ENCODE measurements around the gene THAP3.
"Not testable (repeated sequence)": the region's sequence is repeated elsewhere in the genome, so short reads cannot be mapped to it uniquely, and the experiment has no call there.

The THAP3 gene

DNA sequence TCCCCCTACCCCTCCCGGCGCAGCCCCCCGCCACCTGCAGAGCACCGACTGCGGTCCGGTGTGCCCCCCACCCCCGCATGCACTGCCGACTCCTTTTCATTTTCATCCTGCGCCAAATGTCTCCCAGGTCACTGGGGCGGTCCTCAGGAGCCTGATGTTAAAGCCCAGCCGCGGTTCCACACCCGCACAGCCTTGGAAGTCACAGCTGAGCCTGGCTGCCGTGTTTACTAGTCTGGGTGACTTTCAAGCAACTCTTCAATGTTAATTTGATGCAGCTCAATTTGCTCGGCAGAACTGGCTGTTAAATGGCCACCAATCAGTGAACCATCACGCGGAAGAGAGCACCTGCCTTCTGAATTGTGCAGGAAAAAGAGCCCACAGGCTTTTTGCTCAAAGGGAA is 27.2 kb downstream of the THAP3 start:
- H3K27ac Mint-ChIP-seq, result no peak overlapping the region
- H3K4me3 Mint-ChIP-seq, result no peak overlapping the region
- H3K36me3 Mint-ChIP-seq (ENCODE audit: low read depth), result peaks cover 3% of the 10 kb centered on the region
- H3K9me3 Mint-ChIP-seq, result no peaks in the 10 kb centered on the region
- H3K4me1 Mint-ChIP-seq (ENCODE audit: low read depth), result no peaks in the 10 kb centered on the region
- DNase-seq (ENCODE audit: low spot score), result no peak
- H3K27me3 Mint-ChIP-seq (ENCODE audit: low read depth), result no peaks in the 10 kb centered on the region

DNA sequence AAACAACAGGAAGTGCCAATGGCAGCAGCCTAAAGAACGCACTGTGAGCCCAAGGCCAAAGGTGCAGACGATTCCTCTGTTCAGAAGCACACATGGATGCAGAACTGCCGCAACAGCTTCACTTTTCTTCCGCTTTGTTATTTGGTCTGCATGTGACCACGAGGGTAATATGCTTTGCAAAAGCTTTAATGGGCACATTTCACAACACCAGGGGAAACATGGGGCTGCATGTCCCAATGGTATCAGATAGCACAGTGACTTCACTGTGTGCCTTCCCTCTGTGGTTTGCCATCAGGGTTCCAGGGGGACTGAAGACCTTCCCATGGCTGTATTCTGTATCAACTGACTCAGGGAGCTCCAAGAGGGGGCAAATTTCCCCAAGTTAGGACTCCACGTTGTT is 28.3 kb downstream of the THAP3 start:
- Mint-ChIP-seq H3K27me3 (ENCODE audit: low read depth) (no peaks in the 10 kb centered on the region), H3K9me3 (no peaks in the 10 kb centered on the region), H3K4me1 (ENCODE audit: low read depth) (no peaks in the 10 kb centered on the region), H3K27ac (no peak overlapping the region), H3K36me3 (ENCODE audit: low read depth) (peaks cover 3% of the 10 kb centered on the region), H3K4me3 (no peak overlapping the region)
- DNase-seq (ENCODE audit: low spot score), result no peak

GRCh38 chr1:6653436-6654290 is 29.0 kb downstream of the THAP3 start:
- Mint-ChIP-seq H3K27me3 (ENCODE audit: low read depth) (no peaks in the 10 kb centered on the region), H3K36me3 (ENCODE audit: low read depth) (peaks cover 3% of the 10 kb centered on the region), H3K9me3 (no peaks in the 10 kb centered on the region), H3K27ac (no peak overlapping the region), H3K4me3 (no peak overlapping the region), H3K4me1 (ENCODE audit: low read depth) (no peaks in the 10 kb centered on the region)
- no peak for DNase-seq (ENCODE audit: low spot score)

DNA sequence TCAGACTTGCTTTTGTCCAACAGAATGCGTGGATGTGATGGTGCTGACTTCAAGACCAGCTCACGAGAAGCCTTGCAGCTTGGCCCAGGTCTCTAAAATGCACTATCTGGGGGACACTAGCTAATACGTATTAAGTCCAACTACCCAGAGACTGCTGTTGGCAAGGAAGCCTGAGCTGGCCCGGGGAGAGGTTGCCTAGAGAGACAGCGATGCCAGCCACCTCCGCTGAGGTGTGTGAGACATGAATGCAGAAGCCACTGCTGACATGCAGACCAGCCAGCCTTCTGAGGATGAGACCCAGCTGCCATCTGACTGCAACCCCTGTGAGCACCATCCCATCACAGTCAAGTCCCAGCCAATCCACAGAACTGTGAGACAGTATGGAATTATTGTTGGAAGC is 32.5 kb downstream of the THAP3 start:
- no peaks in the 10 kb centered on the region for H3K9me3 Mint-ChIP-seq
- peaks cover 1% of the 10 kb centered on the region for H3K4me1 Mint-ChIP-seq (ENCODE audit: low read depth)
- no peak overlapping the region for H3K27ac Mint-ChIP-seq
- peaks cover 3% of the 10 kb centered on the region for H3K36me3 Mint-ChIP-seq (ENCODE audit: low read depth)
- H3K27me3 Mint-ChIP-seq (ENCODE audit: low read depth), result no peaks in the 10 kb centered on the region
- no peak overlapping the region for H3K4me3 Mint-ChIP-seq
- DNase-seq (ENCODE audit: low spot score), result no peak

- peaks cover 1% of the 10 kb centered on the region for H3K4me1 Mint-ChIP-seq (ENCODE audit: low read depth)
- no peak overlapping the region for H3K27ac Mint-ChIP-seq
- DNase-seq (ENCODE audit: low spot score), result no peak
- H3K27me3 Mint-ChIP-seq (ENCODE audit: low read depth), result no peaks in the 10 kb centered on the region
- H3K9me3 Mint-ChIP-seq, result no peaks in the 10 kb centered on the region
- peaks cover 3% of the 10 kb centered on the region for H3K36me3 Mint-ChIP-seq (ENCODE audit: low read depth)
- H3K4me3 Mint-ChIP-seq, result no peak overlapping the region
Observed at GRCh38 chr1:6658359-6659060, 33.8 kb downstream of the THAP3 start.

DNA sequence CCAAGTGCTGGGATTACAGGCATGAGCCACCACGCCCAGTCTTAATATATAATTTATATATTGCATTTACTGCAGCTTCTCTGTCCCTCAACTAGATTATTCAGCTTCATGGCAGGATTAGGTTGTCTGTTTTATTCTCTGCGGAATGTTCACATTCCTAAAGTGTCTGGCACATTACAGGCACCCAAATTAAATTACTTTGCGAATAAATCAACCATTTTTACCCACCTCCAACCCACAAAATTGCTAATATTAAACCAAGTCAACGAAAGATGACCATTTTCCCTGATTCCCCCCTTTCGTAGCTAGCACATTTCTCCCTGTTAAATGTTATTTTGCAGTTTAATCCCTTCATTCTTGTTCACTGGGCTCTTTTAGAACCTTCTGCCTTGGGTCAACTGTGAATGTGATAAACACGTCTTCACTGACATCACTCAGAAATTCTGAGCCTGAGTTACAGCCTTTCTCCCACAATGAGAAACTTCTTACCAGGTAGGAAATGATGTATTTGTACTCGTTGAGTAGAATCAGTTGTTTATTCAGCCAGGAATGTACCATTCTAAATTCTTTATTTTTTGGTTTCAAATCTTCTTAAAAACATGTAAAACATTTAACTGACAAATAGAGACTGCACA is 35.9 kb downstream of the THAP3 start:
- H3K4me3 Mint-ChIP-seq, result no peak overlapping the region
- no peak for DNase-seq (ENCODE audit: low spot score)
- H3K27ac Mint-ChIP-seq, result no peak overlapping the region
- peaks cover 7% of the 10 kb centered on the region for H3K36me3 Mint-ChIP-seq (ENCODE audit: low read depth)
- no peaks in the 10 kb centered on the region for H3K27me3 Mint-ChIP-seq (ENCODE audit: low read depth)
- no peaks in the 10 kb centered on the region for H3K9me3 Mint-ChIP-seq
- H3K4me1 Mint-ChIP-seq (ENCODE audit: low read depth), result peaks cover 1% of the 10 kb centered on the region

DNA sequence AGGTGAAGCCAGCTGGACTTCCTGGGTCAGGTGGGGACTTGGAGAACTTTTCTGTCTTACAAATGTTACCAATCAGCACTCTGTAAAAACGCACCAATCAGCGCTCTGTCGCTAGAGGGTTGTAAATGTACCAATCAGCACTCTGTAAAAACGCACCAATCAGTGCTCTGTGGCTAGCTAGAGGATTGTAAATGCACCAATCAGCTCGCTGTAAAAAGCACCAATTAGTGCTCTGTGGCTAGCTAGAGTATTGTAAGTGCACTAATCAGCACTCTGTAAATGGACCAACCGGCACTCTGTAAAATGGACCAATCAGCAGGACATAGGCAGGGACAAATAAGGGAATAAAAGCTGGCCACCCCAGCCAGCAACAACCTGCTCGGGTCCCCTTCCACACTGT is 37.8 kb downstream of the THAP3 start:
- not testable (repeated sequence) for H3K4me1 Mint-ChIP-seq (ENCODE audit: low read depth); H3K4me3 Mint-ChIP-seq; H3K27ac Mint-ChIP-seq; H3K27me3 Mint-ChIP-seq (ENCODE audit: low read depth); DNase-seq (ENCODE audit: low spot score); H3K9me3 Mint-ChIP-seq
- peaks cover 10% of the 10 kb centered on the region for H3K36me3 Mint-ChIP-seq (ENCODE audit: low read depth)

GRCh38 chr1:6666696-6667095 is 42.0 kb downstream of the THAP3 start:
- Mint-ChIP-seq H3K27me3 (ENCODE audit: low read depth) (no peaks in the 10 kb centered on the region), H3K9me3 (no peaks in the 10 kb centered on the region), H3K4me1 (ENCODE audit: low read depth) (no peaks in the 10 kb centered on the region), H3K36me3 (ENCODE audit: low read depth) (peaks cover 18% of the 10 kb centered on the region), H3K27ac (no peak overlapping the region), H3K4me3 (no peak overlapping the region)
- no peak for DNase-seq (ENCODE audit: low spot score)

GRCh38 chr1:6667139-6667538 is 42.5 kb downstream of the THAP3 start:
- H3K4me1 Mint-ChIP-seq (ENCODE audit: low read depth), result no peaks in the 10 kb centered on the region
- no peak overlapping the region for H3K4me3 Mint-ChIP-seq
- H3K27ac Mint-ChIP-seq, result no peak overlapping the region
- H3K27me3 Mint-ChIP-seq (ENCODE audit: low read depth), result no peaks in the 10 kb centered on the region
- DNase-seq (ENCODE audit: low spot score), result no peak
- no peaks in the 10 kb centered on the region for H3K9me3 Mint-ChIP-seq
- peaks cover 18% of the 10 kb centered on the region for H3K36me3 Mint-ChIP-seq (ENCODE audit: low read depth)

DNA sequence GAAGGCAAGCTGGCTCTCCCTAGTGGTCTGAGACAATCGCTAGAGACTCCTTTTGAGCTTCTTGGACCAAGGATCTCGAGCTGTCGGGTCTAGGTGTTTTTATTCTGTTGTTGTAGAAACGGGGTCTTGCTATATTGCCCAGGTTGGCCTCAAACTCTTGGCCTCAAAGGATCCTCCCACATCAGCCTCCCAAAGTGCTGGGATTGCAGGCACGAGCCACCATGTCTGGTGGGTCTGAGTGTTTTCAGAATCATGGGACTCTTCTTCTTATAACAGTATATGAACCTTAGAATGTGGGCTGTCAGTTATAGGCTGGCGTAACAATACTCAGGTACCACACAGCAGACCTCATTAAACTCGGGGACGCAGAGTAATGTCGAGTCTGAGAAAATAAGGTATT is 43.8 kb downstream of the THAP3 start:
- Mint-ChIP-seq H3K27ac (no peak overlapping the region), H3K4me3 (no peak overlapping the region), H3K4me1 (ENCODE audit: low read depth) (no peaks in the 10 kb centered on the region), H3K27me3 (ENCODE audit: low read depth) (no peaks in the 10 kb centered on the region), H3K36me3 (ENCODE audit: low read depth) (peaks cover 15% of the 10 kb centered on the region), H3K9me3 (no peaks in the 10 kb centered on the region)
- DNase-seq (ENCODE audit: low spot score), result no peak

GRCh38 chr1:6672558-6672957 is 47.9 kb downstream of the THAP3 start:
- DNase-seq (ENCODE audit: low spot score), result no peak
- Mint-ChIP-seq H3K4me1 (ENCODE audit: low read depth) (peaks cover 3% of the 10 kb centered on the region), H3K27me3 (ENCODE audit: low read depth) (no peaks in the 10 kb centered on the region), H3K9me3 (no peaks in the 10 kb centered on the region), H3K4me3 (no peak overlapping the region), H3K27ac (no peak overlapping the region), H3K36me3 (ENCODE audit: low read depth) (peaks cover 24% of the 10 kb centered on the region)

- Mint-ChIP-seq H3K4me3 (no peak overlapping the region), H3K9me3 (no peaks in the 10 kb centered on the region), H3K27me3 (ENCODE audit: low read depth) (no peaks in the 10 kb centered on the region), H3K4me1 (ENCODE audit: low read depth) (peaks cover 3% of the 10 kb centered on the region), H3K36me3 (ENCODE audit: low read depth) (peaks cover 30% of the 10 kb centered on the region), H3K27ac (no peak overlapping the region)
- DNase-seq (ENCODE audit: low spot score), result no peak
Observed at GRCh38 chr1:6673816-6674398, 49.2 kb downstream of the THAP3 start.

DNA sequence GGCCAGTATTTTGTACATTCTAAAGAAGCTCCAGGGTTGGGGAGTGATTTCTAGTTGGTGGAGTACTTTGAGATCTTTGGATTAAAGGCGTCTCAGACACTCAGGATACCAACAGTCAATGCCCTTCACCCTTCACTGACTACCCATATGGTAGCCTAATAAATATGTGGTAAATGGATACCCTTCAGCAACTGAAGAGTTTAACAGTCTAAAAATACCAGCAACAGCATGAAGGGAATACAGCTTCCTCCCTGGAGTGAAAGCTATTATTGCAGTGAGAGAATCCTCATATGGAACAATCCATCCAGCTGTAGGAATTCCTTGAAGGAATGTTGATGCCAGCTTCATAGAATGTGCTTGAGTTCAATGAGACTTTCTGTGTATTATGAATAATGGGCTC is 50.1 kb downstream of the THAP3 start:
- no peak for DNase-seq (ENCODE audit: low spot score)
- Mint-ChIP-seq H3K27ac (no peak overlapping the region), H3K27me3 (ENCODE audit: low read depth) (no peaks in the 10 kb centered on the region), H3K4me1 (ENCODE audit: low read depth) (peaks cover 3% of the 10 kb centered on the region), H3K9me3 (no peaks in the 10 kb centered on the region), H3K4me3 (no peak overlapping the region), H3K36me3 (ENCODE audit: low read depth) (peaks cover 30% of the 10 kb centered on the region)

DNA sequence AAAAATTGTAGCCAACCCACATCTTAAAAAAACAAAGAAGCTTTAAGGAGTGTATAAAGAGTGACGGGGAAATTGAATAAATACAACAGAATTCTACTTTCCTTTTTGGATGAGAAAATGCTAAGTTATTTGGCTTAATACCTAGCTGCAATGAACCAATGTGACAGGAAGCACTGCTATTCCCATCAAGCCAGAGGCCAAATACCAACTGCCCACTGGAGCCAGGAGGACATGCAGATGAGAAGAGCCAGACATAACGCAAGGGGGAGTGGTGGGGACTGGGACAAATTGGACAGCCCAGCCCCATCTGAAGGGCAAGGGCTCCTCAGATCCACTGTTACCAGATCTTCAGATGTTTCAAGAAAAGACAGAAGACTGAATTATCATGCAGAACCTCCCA is 51.3 kb downstream of the THAP3 start:
- Mint-ChIP-seq H3K36me3 (ENCODE audit: low read depth) (peaks cover 27% of the 10 kb centered on the region), H3K9me3 (no peaks in the 10 kb centered on the region), H3K27me3 (ENCODE audit: low read depth) (no peaks in the 10 kb centered on the region), H3K4me3 (no peak overlapping the region), H3K27ac (no peak overlapping the region), H3K4me1 (ENCODE audit: low read depth) (peaks cover 3% of the 10 kb centered on the region)
- no peak for DNase-seq (ENCODE audit: low spot score)

Data from T-helper 2 cell treated with Interferon-gamma antibody and Interleukin-4, amounts not matched to agents 5 μg/mL and 100 μg/mL, for 36 hours (primary cell).